IMR-90 (cell line): Measurements from ENCODE around the gene HYDIN. TPM values are rescaled to one million over a fixed set of nuclear protein-coding genes. Genes with fewer than 3 reads are reported as not detected.
A peak's percentile ranks its signal among the peaks of the same experiment; 100 is the strongest.

ENCODE experiments used
- ATAC-seq: fragments of 200-7000 bp; cut with Tn5 transposase; 2 replicates; pipeline ENCODE4 v1.9.1; 2020; ENCODE audit warnings: low read depth, mild to moderate bottlenecking, moderate library complexity
- BruUV-seq: library from RNA; stranded (reverse); fragments of 400-500 nt; replicated peaks from 2 replicates; lab custom pipeline; 2021; lab: Mats Ljungman, UMichigan
- CTCF ChIA-PET: fragments of 300-600 bp; formaldehyde crosslinking; extraction: SDS; loops from one replicate; lab custom pipeline; 2021; ENCODE audit warnings: antibody characterized with exemption; lab: Yijun Ruan, JAX
- POLR2A ChIA-PET: fragments of 300-600 bp; sonication (Branson Sonifier 250); formaldehyde crosslinking; loops from one replicate; lab custom pipeline; 2022; ENCODE audit warnings: antibody characterized with exemption; ENCODE audit not compliant: unreplicated experiment; lab: Charles Lee
- DNase-seq: peaks from one replicate; pipeline ENCODE4 v3.0.0; 2013
- H2AFZ ChIP-seq: replicated peaks from 2 replicates; pipeline ENCODE3; 2013; ENCODE audit warnings: low read length, mild to moderate bottlenecking; ENCODE audit not compliant: poor library complexity
- H2AK5ac ChIP-seq: 2 replicates; pipeline ENCODE4 v1.6.1; 2013; ENCODE audit warnings: low read depth, low read length, inconsistent platforms
- H2AK9ac ChIP-seq: replicated peaks from 2 replicates; pipeline ENCODE3; 2013; ENCODE audit warnings: mild to moderate bottlenecking, low read depth, low read length, moderate library complexity; ENCODE audit not compliant: poor library complexity
- H2BK120ac ChIP-seq: 2 replicates; pipeline ENCODE4 v1.6.1; 2013; ENCODE audit warnings: low read depth, low read length, inconsistent platforms
- H2BK15ac ChIP-seq: 3 replicates; pipeline ENCODE4 v1.6.1; 2013; ENCODE audit warnings: low read depth, low read length, inconsistent platforms
- H2BK20ac ChIP-seq: 2 replicates; pipeline ENCODE4 v1.6.1; 2013; ENCODE audit warnings: low read depth, mild to moderate bottlenecking, inconsistent platforms, low read length, moderate library complexity
- H2BK5ac ChIP-seq: 2 replicates; pipeline ENCODE4 v1.6.1; 2013; ENCODE audit warnings: mild to moderate bottlenecking, low read depth, low read length, inconsistent platforms; ENCODE audit not compliant: poor library complexity, severe bottlenecking
- H3K14ac ChIP-seq: replicated peaks from 2 replicates; pipeline ENCODE4 v1.6.1; 2013; ENCODE audit warnings: low read depth, low read length, inconsistent platforms
- H3K18ac ChIP-seq: 2 replicates; pipeline ENCODE4 v1.6.1; 2013; ENCODE audit warnings: low read depth, low read length, control low read depth
- H3K23ac ChIP-seq: 2 replicates; pipeline ENCODE4 v1.6.1; 2013; ENCODE audit warnings: low read depth, low read length, inconsistent platforms
- H3K27ac ChIP-seq: 2 replicates; pipeline ENCODE4 v1.5.1; 2013; ENCODE audit warnings: mild to moderate bottlenecking, control low read depth, low read length; ENCODE audit not compliant: insufficient read depth
- H3K27me3 ChIP-seq: 2 replicates; pipeline ENCODE4 v1.6.1; 2013; ENCODE audit warnings: low read length; ENCODE audit not compliant: control insufficient read depth, insufficient read depth
- H3K36me3 ChIP-seq: 2 replicates; pipeline ENCODE4 v1.6.1; 2013; ENCODE audit warnings: low read length, mixed read lengths; ENCODE audit not compliant: control insufficient read depth, insufficient read depth
- H3K4ac ChIP-seq: 2 replicates; pipeline ENCODE4 v1.6.1; 2013; ENCODE audit warnings: low read depth, low read length, inconsistent platforms
- H3K4me1 ChIP-seq: 2 replicates; pipeline ENCODE4 v1.6.1; 2013; ENCODE audit warnings: low read length, mixed read lengths; ENCODE audit not compliant: control insufficient read depth, insufficient read depth
- H3K4me2 ChIP-seq: 2 replicates; pipeline ENCODE4 v1.6.1; 2013; ENCODE audit warnings: low read depth, mild to moderate bottlenecking, control low read depth, low read length, moderate library complexity
- H3K4me3 ChIP-seq: 2 replicates; pipeline ENCODE4 v1.5.1; 2013; ENCODE audit warnings: low read depth, mild to moderate bottlenecking, control low read depth, low read length, moderate library complexity; ENCODE audit not compliant: insufficient read depth
- H3K56ac ChIP-seq: 2 replicates; pipeline ENCODE4 v1.6.1; 2013; ENCODE audit warnings: low read length, inconsistent platforms; ENCODE audit not compliant: insufficient read depth; ENCODE audit errors: extremely low read depth
- H3K79me1 ChIP-seq, 2 experiments: 2 replicates each; pipeline ENCODE4 v1.6.1; 2013; ENCODE audit warnings: low read length in 2 of 2, inconsistent platforms in 1 of 2, low read depth in 1 of 2
- H3K9ac ChIP-seq: 2 replicates; pipeline ENCODE4 v1.6.1; 2013; ENCODE audit warnings: low read depth, low read length, control low read depth
- H3K9me1 ChIP-seq: 2 replicates; pipeline ENCODE4 v1.6.1; 2013; ENCODE audit warnings: low read length, inconsistent platforms; ENCODE audit not compliant: insufficient read depth
- H3K9me3 ChIP-seq: 2 replicates; pipeline ENCODE4 v1.6.1; 2013; ENCODE audit warnings: low read length; ENCODE audit not compliant: control insufficient read depth, insufficient read depth
- H4K20me1 ChIP-seq: 2 replicates; pipeline ENCODE4 v1.6.1; 2013; ENCODE audit warnings: low read length, inconsistent platforms; ENCODE audit not compliant: insufficient read depth
- H4K5ac ChIP-seq: 2 replicates; pipeline ENCODE4 v1.6.1; 2013; ENCODE audit warnings: mild to moderate bottlenecking, low read depth, low read length, control low read depth
- H4K8ac ChIP-seq, 2 experiments: 2 replicates each; pipeline ENCODE4 v1.6.1; 2013; ENCODE audit warnings: low read depth in 2 of 2, low read length in 2 of 2, control low read depth in 1 of 2, inconsistent platforms in 1 of 2
- H4K91ac ChIP-seq: 2 replicates; pipeline ENCODE4 v1.6.1; 2013; ENCODE audit warnings: low read depth, low read length, inconsistent platforms; ENCODE audit not compliant: insufficient read depth
- MAFK ChIP-seq: IDR thresholded peaks from 2 replicates; pipeline ENCODE4 v1.6.1; 2012; ENCODE audit warnings: low read depth, low read length, improper control_type of control experiment
- RAD21 ChIP-seq: IDR thresholded peaks from 2 replicates; pipeline ENCODE4 v1.6.1; 2012; ENCODE audit warnings: low read length, improper control_type of control experiment
- WGBS, 2 experiments: methylation state at CpG; one replicate each; pipeline versions ENCODE4 v1.1.5 to v1.1.7; 2013; ENCODE audit warnings: missing lambda C conversion rate in 2 of 2; ENCODE audit not compliant: insufficient read length in 1 of 2; ENCODE audit errors: extremely low coverage in 2 of 2; 5-methylcytosine and 5-hydroxymethylcytosine counted together
- dilution Hi-C: fragments of 300-500 bp; cut with HindIII; formaldehyde crosslinking; loops from one replicate; pipeline ENCODE4 v1.14.3; 2018; ENCODE audit warnings: low sequenced_read_pairs; ENCODE audit not compliant: unreplicated experiment
- in situ Hi-C: fragments of 300-500 bp; cut with MboI; formaldehyde crosslinking; loops from 3 replicates; pipeline ENCODE4 v1.14.3; 2019; ENCODE audit warnings: low sequenced_read_pairs, inconsistent platforms, mixed read lengths
- intact Hi-C: fragments of 100-400 bp; cut with micrococcal nuclease; formaldehyde crosslinking; loops from 2 replicates; pipeline ENCODE4 v1.10.0; 2022
- polyA plus RNA-seq, 3 experiments: library from polyadenylated mRNA; depleted of rRNA; stranded (reverse); fragments of >200 nt; gene quantifications; 2 replicates each; pipeline ENCODE4 v1.2.3, GENCODE V29; 2012; ENCODE audit warnings: low replicate concordance in 1 of 3
- total RNA-seq: library from RNA; depleted of rRNA; stranded (reverse); fragments of >200 nt; gene quantifications from 2 replicates; pipeline ENCODE4 v1.2.3, GENCODE V29; 2012

HYDIN gene
- total and polyA plus RNA-seq, 2 of the 4 experiments (the other 2 are of a cell fraction), result 0.18 to 0.27 TPM

DNA sequence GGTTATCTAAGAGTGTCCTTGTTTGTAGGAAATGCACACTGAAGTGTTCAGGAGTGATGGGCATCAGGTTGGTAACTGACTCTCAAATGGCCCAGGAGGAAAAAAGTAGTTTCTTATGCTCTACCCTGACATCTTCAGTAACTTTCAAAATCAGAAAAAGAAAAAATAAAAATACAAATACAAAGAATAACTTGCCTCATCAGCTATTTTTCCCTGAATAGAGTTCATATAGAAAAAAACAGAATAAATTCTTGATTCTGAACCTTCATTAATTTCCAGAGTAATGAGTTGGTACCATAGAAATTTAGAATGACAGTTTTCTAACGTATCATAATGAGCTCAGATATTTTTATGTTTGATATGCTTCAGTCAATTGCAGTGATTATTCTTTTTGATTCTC, 27.2 kb upstream of the HYDIN start:
- DNase-seq, result no peak
- in situ Hi-C loops (no loop called here), intact Hi-C loops (no loop called here), dilution Hi-C loops (no loop called here)
- Histone ChIP-seq H3K27ac (no peak overlapping the region), H2AK9ac (no peak overlapping the region), H2BK120ac (no peak overlapping the region), H2BK20ac (no peak overlapping the region), H3K4ac (no peak overlapping the region), H4K20me1 (no peaks in the 10 kb centered on the region), H2BK15ac (no peak overlapping the region), H4K8ac (no peak overlapping the region), H3K4me3 (no peak overlapping the region), H3K9ac (no peak overlapping the region), H4K5ac (no peak overlapping the region), H4K91ac (no peak overlapping the region), H3K36me3 (no peaks in the 10 kb centered on the region), H3K4me1 (no peaks in the 10 kb centered on the region), H3K27me3 (no peaks in the 10 kb centered on the region), H3K18ac (no peak overlapping the region), H3K56ac (no peak overlapping the region), H2AFZ (no peak overlapping the region), H2AK5ac (no peak overlapping the region), H3K79me1 (no peaks in the 10 kb centered on the region), H3K23ac (no peak overlapping the region), H3K9me3 (no peaks in the 10 kb centered on the region), H3K9me1 (no peaks in the 10 kb centered on the region), H2BK5ac (no peak overlapping the region), H3K14ac (no peak overlapping the region), H3K4me2 (no peak overlapping the region)
- POLR2A ChIA-PET, result no interaction called here
- CTCF ChIA-PET, result no interaction called here
- TF ChIP-seq MAFK, result peak; percentile 59
- no peak for TF ChIP-seq RAD21
- BruUV-seq, result no TSS peak
- no CpG with 5 or more reads among the region's 1 CpG for WGBS, 2 experiments
- no peak for ATAC-seq
